AG04450 (cell line): ENCODE measurements around the gene PLA2G2D. TPM values are rescaled to one million over a fixed set of nuclear protein-coding genes. Genes with fewer than 3 reads are reported as not detected.
A peak's percentile ranks its signal among the peaks of the same experiment; 100 is the strongest.

Experiments
- CTCF ChIA-PET: fragments of 300-600, 350-600 bp; formaldehyde crosslinking; extraction: SDS; loops from one replicate; lab custom pipeline; 2022; ENCODE audit warnings: antibody characterized with exemption, inconsistent platforms; lab: Charles Lee
- POLR2A ChIA-PET: fragments of 350-600 bp; formaldehyde crosslinking; extraction: SDS; loops from one replicate; lab custom pipeline; 2021; ENCODE audit warnings: antibody characterized with exemption, inconsistent platforms; lab: Yijun Ruan, JAX
- DNase-seq: peaks from one replicate; pipeline ENCODE4 v3.0.0-alpha.2; 2011; ENCODE audit warnings: low read depth, low spot score
- H3K27ac ChIP-seq: one replicate; pipeline ENCODE4 v1.5.1; 2012; ENCODE audit warnings: low read depth, low read length, control low read depth
- H3K27me3 ChIP-seq: one replicate; pipeline ENCODE4 v1.6.0; 2012; ENCODE audit warnings: low read length; ENCODE audit not compliant: control insufficient read depth, insufficient read depth
- H3K4me3 ChIP-seq: 2 replicates; pipeline ENCODE4 v1.5.1; 2011; ENCODE audit warnings: mild to moderate bottlenecking, low read depth, low read length, control low read depth
- H3K9me3 ChIP-seq: 2 replicates; pipeline ENCODE4 v1.5.1; 2012; ENCODE audit warnings: low read length; ENCODE audit not compliant: control insufficient read depth, insufficient read depth
- polyA plus RNA-seq: library from polyadenylated mRNA; depleted of rRNA; stranded (reverse); fragments of >200 nt; gene quantifications from 2 replicates; pipeline ENCODE4 v1.2.3, GENCODE V29; 2011
- TF ChIP-seq, protein P1 (sequence below): IDR thresholded peaks from 2 replicates; pipeline ENCODE4 v1.5.1; 2011; ENCODE audit warnings: low read depth, low read length, control low read depth, inconsistent platforms

PLA2G2D gene
- polyA plus RNA-seq, 1 experiment = not detected

- TF ChIP-seq, protein P1, sequence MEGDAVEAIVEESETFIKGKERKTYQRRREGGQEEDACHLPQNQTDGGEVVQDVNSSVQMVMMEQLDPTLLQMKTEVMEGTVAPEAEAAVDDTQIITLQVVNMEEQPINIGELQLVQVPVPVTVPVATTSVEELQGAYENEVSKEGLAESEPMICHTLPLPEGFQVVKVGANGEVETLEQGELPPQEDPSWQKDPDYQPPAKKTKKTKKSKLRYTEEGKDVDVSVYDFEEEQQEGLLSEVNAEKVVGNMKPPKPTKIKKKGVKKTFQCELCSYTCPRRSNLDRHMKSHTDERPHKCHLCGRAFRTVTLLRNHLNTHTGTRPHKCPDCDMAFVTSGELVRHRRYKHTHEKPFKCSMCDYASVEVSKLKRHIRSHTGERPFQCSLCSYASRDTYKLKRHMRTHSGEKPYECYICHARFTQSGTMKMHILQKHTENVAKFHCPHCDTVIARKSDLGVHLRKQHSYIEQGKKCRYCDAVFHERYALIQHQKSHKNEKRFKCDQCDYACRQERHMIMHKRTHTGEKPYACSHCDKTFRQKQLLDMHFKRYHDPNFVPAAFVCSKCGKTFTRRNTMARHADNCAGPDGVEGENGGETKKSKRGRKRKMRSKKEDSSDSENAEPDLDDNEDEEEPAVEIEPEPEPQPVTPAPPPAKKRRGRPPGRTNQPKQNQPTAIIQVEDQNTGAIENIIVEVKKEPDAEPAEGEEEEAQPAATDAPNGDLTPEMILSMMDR = no peak
- ChIA-PET CTCF (no interaction called here), POLR2A (no interaction called here)
- DNase-seq = no peak
- Histone ChIP-seq H3K4me3 (no peak overlapping the region), H3K9me3 (no peaks in the 10 kb centered on the region), H3K27ac (no peak overlapping the region), H3K27me3 (peaks cover 31% of the 10 kb centered on the region)
Measured at GRCh38 chr1:20115479-20115878, 3.9 kb downstream of the PLA2G2D start.

DNA sequence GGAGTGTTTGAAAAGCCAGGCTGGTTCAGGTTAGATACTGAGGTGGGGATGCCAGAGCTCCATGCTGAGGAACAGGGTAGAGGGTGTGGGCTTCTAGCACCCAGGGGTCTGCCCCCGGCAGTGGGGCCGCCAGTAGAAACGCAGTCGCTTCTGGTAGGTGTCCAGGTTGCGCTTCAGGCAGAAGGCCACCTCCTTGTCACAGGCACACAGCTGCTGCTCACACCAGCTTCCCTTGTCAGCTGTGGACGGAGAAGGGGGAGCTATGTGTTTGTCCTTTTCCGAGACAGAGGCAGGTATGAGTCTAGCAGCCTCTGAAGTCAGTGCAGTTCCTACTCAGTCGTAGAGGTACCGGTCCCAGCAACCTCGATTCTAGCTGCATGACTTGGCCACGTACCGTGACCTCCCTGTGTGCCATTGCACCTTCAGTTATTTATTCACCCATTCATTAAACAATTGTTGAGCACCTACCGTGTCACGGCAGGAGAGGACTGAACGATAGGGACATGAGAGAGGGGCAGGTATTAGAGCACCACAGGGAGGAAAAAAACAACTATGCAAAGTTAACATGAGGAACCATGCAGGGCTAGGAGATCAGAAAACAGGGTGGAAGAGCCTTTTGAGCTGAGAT lies 5.2 kb downstream of the PLA2G2D start:
- Histone ChIP-seq H3K27me3 (peaks cover 31% of the 10 kb centered on the region), H3K9me3 (no peaks in the 10 kb centered on the region), H3K4me3 (no peak overlapping the region), H3K27ac (no peak overlapping the region)
- TF ChIP-seq, protein P1 = no peak
- no peak for DNase-seq
- ChIA-PET CTCF (interaction anchor here (0.9 kb wide), 1 partner anchor 38 kb away, joined by 3 read pairs; no protein-coding TSS in a partner anchor), POLR2A (no interaction called here)

- Histone ChIP-seq H3K27me3 (peaks cover 19% of the 10 kb centered on the region), H3K9me3 (no peaks in the 10 kb centered on the region), H3K27ac (no peak overlapping the region), H3K4me3 (no peak overlapping the region)
- ChIA-PET CTCF (no interaction called here), POLR2A (no interaction called here)
- TF ChIP-seq, protein P1 = no peak
- DNase-seq = no peak
Measured at GRCh38 chr1:20112279-20113000, 6.9 kb downstream of the PLA2G2D start.

- H3K27me3 ChIP-seq = peaks cover 25% of the 10 kb centered on the region
- no peaks in the 10 kb centered on the region for H3K9me3 ChIP-seq
- CTCF ChIA-PET = interaction anchor here (0.9 to 1.0 kb wide), 2 partner anchors 10 to 84 kb away, joined by 3 to 4 read pairs; no protein-coding TSS in a partner anchor
- H3K27ac ChIP-seq = no peak overlapping the region
- H3K4me3 ChIP-seq = no peak overlapping the region
- no peak for DNase-seq
- POLR2A ChIA-PET = no interaction called here
- TF ChIP-seq, protein P1 = no peak
Measured at GRCh38 chr1:20111452-20111851, 7.9 kb downstream of the PLA2G2D start.

- POLR2A ChIA-PET = interaction anchor here (0.6 kb wide), 1 partner anchor 43 kb away, joined by 3 read pairs; no protein-coding TSS in a partner anchor
- peak; percentile 10 for DNase-seq
- TF ChIP-seq, protein P1 = no peak
Measured at GRCh38 chr1:20110679-20111078, 8.7 kb downstream of the PLA2G2D start.

More at GRCh38 chr1:20110679-20111078, 8.7 kb downstream of the PLA2G2D start:
- H3K27me3 ChIP-seq = peaks cover 25% of the 10 kb centered on the region
- CTCF ChIA-PET = interaction anchor here (0.9 to 1.0 kb wide), 2 partner anchors 9 to 84 kb away, joined by 3 to 4 read pairs; no protein-coding TSS in a partner anchor
- no peaks in the 10 kb centered on the region for H3K9me3 ChIP-seq
- H3K4me3 ChIP-seq = no peak overlapping the region
- H3K27ac ChIP-seq = no peak overlapping the region
